ENCODE results near the gene NES. TPM values are rescaled to one million over a fixed set of nuclear protein-coding genes. Genes with fewer than 3 reads are reported as not detected.

NES gene
- polyA plus RNA-seq, 3 donors, result 123 to 175 (median 150) TPM

GRCh38 chr1:156690675-156691036 lies 13.4 kb upstream of the NES start:
- no peak for DNase-seq (ENCODE audit: extremely low read depth in 1 of 11, low read depth in 9 of 11, low spot score in 4 of 11)

- peak in 1 of 11 donors; percentile 72 for DNase-seq (ENCODE audit: extremely low read depth in 1 of 11, low read depth in 9 of 11, low spot score in 4 of 11)
Measured at GRCh38 chr1:156689953-156690674, 12.9 kb upstream of the NES start.

GRCh38 chr1:156689035-156689952 lies 12.1 kb upstream of the NES start:
- DNase-seq (ENCODE audit: extremely low read depth in 1 of 11, low read depth in 9 of 11, low spot score in 4 of 11), result peak in 9 of 11 donors; percentile 80 to 90 (median 86)

- no peak for DNase-seq (ENCODE audit: extremely low read depth in 1 of 11, low read depth in 9 of 11, low spot score in 4 of 11)
Measured at GRCh38 chr1:156684227-156684782, 7.1 kb upstream of the NES start.

GRCh38 chr1:156682166-156682890 lies 5.1 kb upstream of the NES start:
- no peak for DNase-seq (ENCODE audit: extremely low read depth in 1 of 11, low read depth in 9 of 11, low spot score in 4 of 11)

- no peak for DNase-seq (ENCODE audit: extremely low read depth in 1 of 11, low read depth in 9 of 11, low spot score in 4 of 11)
Measured at GRCh38 chr1:156681196-156681960, 4.2 kb upstream of the NES start.

- no peak for DNase-seq (ENCODE audit: extremely low read depth in 1 of 11, low read depth in 9 of 11, low spot score in 4 of 11)
Measured at GRCh38 chr1:156680056-156680455, 2.8 kb upstream of the NES start.

- DNase-seq (ENCODE audit: extremely low read depth in 1 of 11, low read depth in 9 of 11, low spot score in 4 of 11), result peak in 1 of 11 donors; percentile 66
Measured at GRCh38 chr1:156677616-156678596, 699 bp upstream of the NES start.

GRCh38 chr1:156676114-156676819 lies 940 bp downstream of the NES start:
- DNase-seq (ENCODE audit: extremely low read depth in 1 of 11, low read depth in 9 of 11, low spot score in 4 of 11), result no peak

- peak in 2 of 11 donors; percentile 75 to 84 for DNase-seq (ENCODE audit: extremely low read depth in 1 of 11, low read depth in 9 of 11, low spot score in 4 of 11)
Measured at GRCh38 chr1:156675210-156676113, 1.7 kb downstream of the NES start.

GRCh38 chr1:156673387-156674121 lies 3.7 kb downstream of the NES start:
- no peak for DNase-seq (ENCODE audit: extremely low read depth in 1 of 11, low read depth in 9 of 11, low spot score in 4 of 11)

GRCh38 chr1:156671804-156672203 lies 5.4 kb downstream of the NES start:
- DNase-seq (ENCODE audit: extremely low read depth in 1 of 11, low read depth in 9 of 11, low spot score in 4 of 11), result no peak

- no peak for DNase-seq (ENCODE audit: extremely low read depth in 1 of 11, low read depth in 9 of 11, low spot score in 4 of 11)
Measured at GRCh38 chr1:156670791-156671190, 6.4 kb downstream of the NES start.

GRCh38 chr1:156670359-156670758 lies 6.8 kb downstream of the NES start:
- DNase-seq (ENCODE audit: extremely low read depth in 1 of 11, low read depth in 9 of 11, low spot score in 4 of 11), result no peak

GRCh38 chr1:156669794-156670193 lies 7.4 kb downstream of the NES start:
- DNase-seq (ENCODE audit: extremely low read depth in 1 of 11, low read depth in 9 of 11, low spot score in 4 of 11), result no peak
